Gastrocnemius medialis (tissue), 4 donors: Measurements from ENCODE around the gene TRIP12.
"Not testable (repeated sequence)": the region's sequence is repeated elsewhere in the genome, so short reads cannot be mapped to it uniquely, and the experiment has no call there.

Experiments used
- CTCF ChIP-seq, 5 experiments: fragments of 450-650 bp in 3 of 5; fragments of 200-600 bp in 2 of 5; sonication (generic) in 2 of 5; IDR thresholded peaks in 4 of 5; conservative IDR thresholded peaks in 1 of 5; 1 replicate in 4 of 5; 2 replicates in 1 of 5; pipeline ENCODE4 v1.5.1; 2016 to 2019; ENCODE audit warnings: antibody characterized with exemption in 5 of 5, mild to moderate bottlenecking in 3 of 5, moderate library complexity in 3 of 5
- POLR2A ChIP-seq, 2 donors: fragments of 450-650 bp; IDR thresholded peaks; one replicate each; pipeline ENCODE4 v1.6.1; 2017; ENCODE audit warnings: antibody characterized with exemption in 2 of 2, mild to moderate bottlenecking in 2 of 2, moderate library complexity in 2 of 2

GRCh38 chr2:229924541-229924940, 2.7 kb upstream of the TRIP12 start:
- not testable (repeated sequence) for TF ChIP-seq CTCF (IDR thresholded peaks at IDR 0.05 in 4 of 5, conservative IDR thresholded peaks at IDR 0.05 in 1 of 5); POLR2A (IDR thresholded peaks at IDR 0.05)
